Loucy (cell line): Measurements from ENCODE around the gene LEP.
"Not testable (repeated sequence)": the region's sequence is repeated elsewhere in the genome, so short reads cannot be mapped to it uniquely, and the experiment has no call there.

Experiments used
- H2AFZ ChIP-seq: fragments of 200-600 bp; sonication (generic); 2 replicates; pipeline ENCODE4 v1.6.0; 2016; ENCODE audit warnings: antibody characterized with exemption, mild to moderate bottlenecking, low read length, moderate library complexity
- H3F3A ChIP-seq: fragments of 200-600 bp; 2 replicates; pipeline ENCODE4 v1.6.0; 2016; ENCODE audit warnings: antibody characterized with exemption, low read depth, mild to moderate bottlenecking
- H3K27me3 ChIP-seq: fragments of 200-600 bp; sonication (generic); 2 replicates; pipeline ENCODE4 v1.6.1; 2014; ENCODE audit warnings: low read length, mild to moderate bottlenecking; ENCODE audit not compliant: insufficient read depth, poor library complexity, severe bottlenecking
- H3K36me3 ChIP-seq: fragments of 200-600 bp; sonication (generic); 2 replicates; pipeline ENCODE4 v1.6.1; 2016; ENCODE audit warnings: low read length; ENCODE audit not compliant: insufficient read depth
- H3K4me1 ChIP-seq: fragments of 200-600 bp; sonication (generic); 2 replicates; pipeline ENCODE4 v1.5.1; 2014; ENCODE audit warnings: low read length, mild to moderate bottlenecking; ENCODE audit not compliant: insufficient read depth, poor library complexity, severe bottlenecking
- H3K4me2 ChIP-seq: fragments of 200-600 bp; sonication (generic); 2 replicates; pipeline ENCODE4 v1.6.0; 2014; ENCODE audit warnings: antibody characterized with exemption, low read length, low read depth, mild to moderate bottlenecking; ENCODE audit not compliant: poor library complexity, severe bottlenecking
- H3K4me3 ChIP-seq: fragments of 200-600 bp; sonication (generic); 2 replicates; pipeline ENCODE4 v1.5.1; 2014; ENCODE audit warnings: low read length, mild to moderate bottlenecking, mixed read lengths; ENCODE audit not compliant: poor library complexity, severe bottlenecking
- H3K79me2 ChIP-seq: fragments of 200-600 bp; sonication (generic); 2 replicates; pipeline ENCODE4 v1.6.1; 2014; ENCODE audit warnings: low read length; ENCODE audit not compliant: insufficient read depth
- H3K9ac ChIP-seq: fragments of 200-600 bp; sonication (generic); 2 replicates; pipeline ENCODE4 v1.6.0; 2014; ENCODE audit warnings: mild to moderate bottlenecking, low read depth, low read length, moderate library complexity; ENCODE audit not compliant: poor library complexity, severe bottlenecking
- H3K9me2 ChIP-seq: fragments of 200-600 bp; sonication (generic); replicated peaks from 2 replicates; pipeline ENCODE4 v1.6.1; 2016; ENCODE audit warnings: low read depth, low read length, mixed read lengths
- H3K9me3 ChIP-seq: fragments of 200-600 bp; sonication (generic); 2 replicates; pipeline ENCODE4 v1.6.1; 2014; ENCODE audit warnings: mild to moderate bottlenecking, antibody characterized with exemption, low read length, low read depth; ENCODE audit not compliant: insufficient read depth
- H4K20me1 ChIP-seq: fragments of 200-600 bp; sonication (generic); 2 replicates; pipeline ENCODE4 v1.6.0; 2014; ENCODE audit warnings: antibody characterized with exemption, low read length, mild to moderate bottlenecking; ENCODE audit not compliant: insufficient read depth, poor library complexity, severe bottlenecking
- CTCF ChIP-seq: fragments of 200-600 bp; sonication (generic); conservative IDR thresholded peaks from 2 replicates; pipeline ENCODE4 v1.5.1; 2014; ENCODE audit warnings: mild to moderate bottlenecking, antibody characterized with exemption, low read length
- EZH2phosphoT487 ChIP-seq: fragments of 200-600 bp; IDR thresholded peaks from 2 replicates; pipeline ENCODE4 v1.6.1; 2018; ENCODE audit warnings: antibody characterized with exemption, mild to moderate bottlenecking, moderate library complexity, borderline replicate concordance

LEP gene

GRCh38 chr7:128278366-128278765 lies 37.3 kb downstream of the LEP start:
- Histone ChIP-seq H3K4me3 (no peak overlapping the region), H3K79me2 (no peaks in the 10 kb centered on the region), H3F3A (no peaks in the 10 kb centered on the region), H3K4me1 (no peaks in the 10 kb centered on the region), H3K4me2 (no peak overlapping the region), H2AFZ (no peak overlapping the region), H3K36me3 (no peaks in the 10 kb centered on the region), H3K9ac (no peak overlapping the region), H3K9me3 (peaks cover 4% of the 10 kb centered on the region; the same call in 1 of the 2 replicates), H3K27me3 (no peaks in the 10 kb centered on the region), H3K9me2 (no peaks in the 10 kb centered on the region), H4K20me1 (no peaks in the 10 kb centered on the region)
- TF ChIP-seq EZH2phosphoT487 (no peak), CTCF (no peak)

GRCh38 chr7:128279124-128279713 lies 38.1 kb downstream of the LEP start:
- TF ChIP-seq CTCF = no peak
- TF ChIP-seq EZH2phosphoT487 = no peak
- no peak overlapping the region for H2AFZ ChIP-seq
- H3K9me2 ChIP-seq = no peaks in the 10 kb centered on the region
- H3K4me2 ChIP-seq = no peak overlapping the region
- H3K27me3 ChIP-seq = no peaks in the 10 kb centered on the region
- peaks cover 4% of the 10 kb centered on the region; the same call in 1 of the 2 replicates for H3K9me3 ChIP-seq
- no peak overlapping the region for H3K4me3 ChIP-seq
- no peak overlapping the region for H3K9ac ChIP-seq
- H3K79me2 ChIP-seq = no peaks in the 10 kb centered on the region
- no peaks in the 10 kb centered on the region for H3F3A ChIP-seq
- H4K20me1 ChIP-seq = no peaks in the 10 kb centered on the region
- H3K4me1 ChIP-seq = no peaks in the 10 kb centered on the region
- no peaks in the 10 kb centered on the region for H3K36me3 ChIP-seq

- H3K9ac ChIP-seq, H3K27me3 ChIP-seq, H3K4me2 ChIP-seq, H3K79me2 ChIP-seq, H3F3A ChIP-seq, H3K9me3 ChIP-seq, H3K4me3 ChIP-seq, H4K20me1 ChIP-seq, H2AFZ ChIP-seq, H3K9me2 ChIP-seq, H3K4me1 ChIP-seq, H3K36me3 ChIP-seq: not testable (repeated sequence)
Measured at GRCh38 chr7:128280451-128280850, 39.4 kb downstream of the LEP start.
